Activated CD4-positive, alpha-beta memory T cell treated with anti-CD3 and anti-CD28 coated beads for 36 hours (primary cell): ENCODE results near the gene BIRC5. TPM values are rescaled to one million over a fixed set of nuclear protein-coding genes. Genes with fewer than 3 reads are reported as not detected.
"Not testable (repeated sequence)": the region's sequence is repeated elsewhere in the genome, so short reads cannot be mapped to it uniquely, and the experiment has no call there.

Experiments
- CTCF ChIA-PET: fragments of 350-600 bp; sonication (Branson Sonifier 250); formaldehyde crosslinking; loops from one replicate; lab custom pipeline; 2021; ENCODE audit warnings: antibody characterized with exemption, inconsistent platforms; lab: Charles Lee
- POLR2A ChIA-PET: fragments of 350-600 bp; sonication (Branson Sonifier 250); formaldehyde crosslinking; loops from one replicate; lab custom pipeline; 2021; ENCODE audit warnings: antibody characterized with exemption; lab: Charles Lee
- DNase-seq: peaks from one replicate; pipeline ENCODE4 v3.0.0-alpha.2; 2020
- H3K27ac Mint-ChIP-seq: one replicate; pipeline ENCODE4 v1.8.0; 2021; ENCODE audit warnings: mixed read lengths
- H3K27me3 Mint-ChIP-seq: one replicate; pipeline ENCODE4 v1.8.0; 2021; ENCODE audit warnings: mixed read lengths
- H3K36me3 Mint-ChIP-seq: one replicate; pipeline ENCODE4 v1.8.0; 2021; ENCODE audit warnings: mixed read lengths
- H3K4me1 Mint-ChIP-seq: one replicate; pipeline ENCODE4 v1.8.0; 2021; ENCODE audit warnings: low read depth, mixed read lengths
- H3K4me3 Mint-ChIP-seq: one replicate; pipeline ENCODE4 v1.8.0; 2021; ENCODE audit warnings: mild to moderate bottlenecking, mixed read lengths
- H3K9me3 Mint-ChIP-seq: one replicate; pipeline ENCODE4 v1.8.0; 2021; ENCODE audit warnings: mixed read lengths
- intact Hi-C: fragments of 100-400 bp; cut with micrococcal nuclease; formaldehyde crosslinking; loops from one replicate; pipeline ENCODE4 v1.15.1; 2023
- total RNA-seq, 2 experiments: library from RNA; stranded (reverse); gene quantifications; one replicate each; pipeline ENCODE4 v1.2.3, GENCODE V29; 2021

The BIRC5 gene
- total RNA-seq, result 10 to 100 TPM; 87.4 to 95.4 TPM

GRCh38 chr17:78214016-78214705 lies at the start of gene BIRC5:
Gene BIRC5, plus strand, starts transcription at chr17:78214253. Its CDS starts 64 bp downstream, at chr17:78214317.
- peak; percentile 94 for DNase-seq
- ChIA-PET CTCF (no interaction called here), POLR2A (interaction anchor here (0.8 to 1.6 kb wide), 3 partner anchors 11 to 142 kb away, joined by 3 to 4 read pairs (median 3); no protein-coding TSS in a partner anchor)
- peak within 1 kb of the TSS; percentile 78 for H3K27ac Mint-ChIP-seq
- no peaks in the 10 kb centered on the region for H3K9me3 Mint-ChIP-seq
- intact Hi-C loops, result loop anchor here (1.0 kb wide), 1 partner anchor 27 kb away; the partner anchor contains the start of genes AFMID and TK1
- H3K4me1 Mint-ChIP-seq, result peaks cover 12% of the 10 kb centered on the region
- H3K27me3 Mint-ChIP-seq, result no peaks in the 10 kb centered on the region
- H3K4me3 Mint-ChIP-seq, result peak within 1 kb of the TSS; percentile 96
- peaks cover 18% of the 10 kb centered on the region for H3K36me3 Mint-ChIP-seq

DNA sequence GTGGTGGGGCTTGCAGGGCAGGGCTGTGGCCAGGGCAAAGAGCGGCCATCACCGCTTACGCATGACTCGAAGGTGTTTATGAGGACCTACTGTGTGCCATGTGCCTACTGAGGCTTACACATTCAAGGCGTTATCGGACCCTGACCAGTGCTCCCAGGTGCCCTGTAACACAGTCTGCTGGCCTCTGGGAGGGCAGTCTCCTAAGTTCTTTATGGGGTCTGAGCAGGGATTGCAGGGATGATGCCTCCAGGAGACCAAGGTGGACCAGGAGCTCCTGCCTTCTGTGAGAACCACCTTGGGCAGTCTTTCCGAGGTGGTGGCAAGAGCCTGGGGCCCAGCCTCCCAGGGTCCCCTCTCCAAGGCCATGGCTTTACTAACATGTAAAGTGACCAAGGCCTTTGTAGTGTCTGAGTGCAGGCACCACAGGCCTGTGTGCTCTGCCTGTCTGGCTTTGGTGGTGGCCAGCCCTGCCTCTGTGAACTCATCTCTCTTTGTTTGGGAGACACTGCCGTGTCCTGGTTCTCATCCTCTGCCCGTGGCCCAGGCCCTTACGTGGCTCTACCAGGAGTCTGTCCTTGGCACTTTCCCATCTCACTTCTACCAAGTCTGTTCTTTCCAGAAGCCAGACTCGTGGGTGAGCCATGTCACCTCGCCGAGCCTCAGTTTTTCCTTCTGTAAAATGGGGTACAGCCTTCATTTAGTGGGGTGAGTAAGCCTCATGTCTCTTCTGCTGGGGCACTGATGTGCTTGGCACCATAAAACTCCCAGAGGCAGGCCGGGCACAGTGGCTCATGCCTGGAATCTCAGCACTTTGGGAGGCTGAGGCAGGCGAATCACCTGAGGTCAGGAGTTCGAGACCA lies 49.1 kb upstream of the BIRC5 start:
- H3K27ac Mint-ChIP-seq, result no peak overlapping the region
- ChIA-PET POLR2A (no interaction called here), CTCF (no interaction called here)
- no peak for DNase-seq
- H3K4me3 Mint-ChIP-seq, result no peak overlapping the region
- peaks cover 10% of the 10 kb centered on the region for H3K4me1 Mint-ChIP-seq
- H3K9me3 Mint-ChIP-seq, result no peaks in the 10 kb centered on the region
- no peaks in the 10 kb centered on the region for H3K27me3 Mint-ChIP-seq
- intact Hi-C loops, result loop anchor here (5.0 kb wide), 1 partner anchor 33 kb away; the partner anchor contains the start of gene TMC8
- H3K36me3 Mint-ChIP-seq, result no peaks in the 10 kb centered on the region

GRCh38 chr17:78166416-78166815 lies 47.6 kb upstream of the BIRC5 start:
- DNase-seq, result no peak
- H3K9me3 Mint-ChIP-seq, result no peaks in the 10 kb centered on the region
- intact Hi-C loops, result loop anchor here (5.0 kb wide), 1 partner anchor 34 kb away; the partner anchor contains the start of gene TMC8

DNA sequence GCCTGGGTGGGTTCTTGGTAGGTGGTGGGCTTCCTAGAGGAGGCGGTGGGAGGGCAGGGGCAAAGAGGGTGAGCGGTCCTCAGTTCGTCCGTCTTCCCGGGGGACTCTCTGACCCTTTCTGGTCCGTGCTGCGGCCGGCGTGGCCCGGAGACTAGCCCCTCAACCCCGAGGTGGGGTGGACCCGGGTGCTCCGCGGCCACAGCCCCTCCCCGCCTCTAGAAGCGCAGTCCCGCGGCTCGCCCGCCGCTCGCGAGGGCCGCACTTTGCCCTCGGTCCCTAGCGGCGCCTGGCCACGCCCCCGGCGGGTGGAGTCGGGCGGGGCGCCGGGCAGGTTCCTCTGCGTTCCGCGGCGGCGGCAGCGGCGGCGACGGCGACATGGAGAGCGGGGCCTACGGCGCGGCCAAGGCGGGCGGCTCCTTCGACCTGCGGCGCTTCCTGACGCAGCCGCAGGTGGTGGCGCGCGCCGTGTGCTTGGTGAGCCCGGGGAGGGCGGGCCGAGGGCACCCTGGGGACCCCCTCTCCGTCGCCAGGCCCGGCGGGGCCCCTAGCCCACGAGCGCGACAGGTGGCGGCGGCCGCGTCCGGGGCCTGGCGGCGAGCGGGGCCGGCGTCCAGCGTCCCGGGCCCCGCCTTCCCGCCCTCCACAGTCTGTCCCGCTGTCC lies 45.7 kb upstream of the BIRC5 start, which contains the start of gene SYNGR2:
Gene SYNGR2 (plus strand): TSS at position 340 of the 661 bp plus-strand sequence. CDS start 36 bp downstream, at position 376.
- H3K36me3 Mint-ChIP-seq, result peaks cover 18% of the 10 kb centered on the region
- ChIA-PET CTCF (no interaction called here), POLR2A (interaction anchor here (0.6 to 1.3 kb wide), 3 partner anchors 29 to 43 kb away, joined by 3 read pairs; no protein-coding TSS in a partner anchor)
- no peaks in the 10 kb centered on the region for H3K27me3 Mint-ChIP-seq
- H3K4me3 Mint-ChIP-seq, result peak within 1 kb of the TSS; percentile 72
- intact Hi-C loops, result loop anchor here (2.0 to 5.0 kb wide), 3 partner anchors 18 to 56 kb away; partner anchors contain the start of genes AFMID, TK1 and TMC8
- H3K4me1 Mint-ChIP-seq, result peaks cover 38% of the 10 kb centered on the region
- DNase-seq, result peak; percentile 89
- peak within 1 kb of the TSS; percentile 74 for H3K27ac Mint-ChIP-seq
- no peaks in the 10 kb centered on the region for H3K9me3 Mint-ChIP-seq

More at GRCh38 chr17:78166416-78166815, 47.6 kb upstream of the BIRC5 start:
- POLR2A ChIA-PET, result no interaction called here
- H3K4me3 Mint-ChIP-seq, result no peak overlapping the region
- no peaks in the 10 kb centered on the region for H3K27me3 Mint-ChIP-seq
- no peak overlapping the region for H3K27ac Mint-ChIP-seq
- H3K4me1 Mint-ChIP-seq, result peaks cover 19% of the 10 kb centered on the region
- H3K36me3 Mint-ChIP-seq, result peaks cover 1% of the 10 kb centered on the region
- CTCF ChIA-PET, result no interaction called here

DNA sequence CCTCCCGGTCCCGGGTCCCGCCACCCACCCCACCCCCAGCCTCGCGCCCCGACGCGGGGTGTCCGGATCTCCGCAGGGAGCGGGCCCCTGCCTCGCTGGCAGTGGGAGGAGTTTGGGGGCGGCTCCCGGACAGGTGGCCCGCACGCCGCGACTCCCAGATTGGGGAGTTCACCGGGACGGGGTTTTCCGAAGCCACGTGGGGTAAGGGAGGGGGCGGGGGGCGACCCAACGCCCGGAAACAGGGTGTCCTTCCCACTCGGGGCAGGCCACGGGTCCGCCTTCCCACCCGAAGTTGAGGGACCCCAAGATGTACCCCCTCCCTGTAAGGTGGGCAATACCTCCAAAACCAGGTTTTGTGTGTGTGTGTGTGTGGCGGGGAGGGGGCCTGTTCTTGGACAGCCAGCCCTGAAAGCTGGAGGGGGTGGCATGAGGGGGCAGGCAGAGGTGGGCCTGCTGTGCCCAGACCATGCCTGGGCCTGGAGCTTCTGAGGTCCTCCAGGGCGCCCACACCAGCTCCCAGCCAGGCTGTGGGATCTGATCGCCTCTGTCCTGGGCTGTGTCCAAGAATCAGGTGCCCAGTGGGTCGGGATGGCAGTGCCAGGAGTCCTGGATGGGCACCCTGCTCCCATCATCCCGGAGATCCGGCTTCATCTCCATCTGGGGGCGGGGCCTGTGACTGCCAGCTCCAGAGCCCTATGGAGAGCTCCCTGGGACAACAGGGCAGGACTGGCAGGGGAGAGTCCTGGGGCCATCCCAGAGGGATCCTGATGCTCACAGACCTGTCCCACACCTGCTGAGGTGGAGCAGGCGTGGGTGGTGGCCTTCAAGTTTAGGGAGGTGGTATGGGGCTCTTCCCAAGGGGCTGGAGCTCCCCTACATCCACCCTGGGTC lies 44.9 kb upstream of the BIRC5 start:
- Mint-ChIP-seq H3K4me3 (peak overlapping the region; percentile 72), H3K27me3 (no peaks in the 10 kb centered on the region), H3K27ac (peak overlapping the region; percentile 74), H3K36me3 (peaks cover 25% of the 10 kb centered on the region), H3K9me3 (no peaks in the 10 kb centered on the region), H3K4me1 (peaks cover 46% of the 10 kb centered on the region)
- POLR2A ChIA-PET, result interaction anchor here (0.6 to 1.3 kb wide), 9 partner anchors 11 to 86 kb away, joined by 3 to 7 read pairs (median 3); partner anchors contain the start of gene TK1
- intact Hi-C loops, result loop anchor here (2.0 to 5.0 kb wide), 3 partner anchors 18 to 56 kb away; partner anchors contain the start of genes AFMID, TK1 and TMC8
- CTCF ChIA-PET, result interaction anchor here (0.7 to 1.5 kb wide), 4 partner anchors 9 to 32 kb away, joined by 3 to 7 read pairs (median 4); partner anchors contain the start of gene TK1
- DNase-seq, result peak; percentile 72

GRCh38 chr17:78170692-78171590 lies 43.1 kb upstream of the BIRC5 start:
- Mint-ChIP-seq H3K4me1 (peaks cover 51% of the 10 kb centered on the region), H3K4me3 (peak overlapping the region; percentile 14), H3K9me3 (no peaks in the 10 kb centered on the region), H3K27ac (peak overlapping the region; percentile 34), H3K27me3 (no peaks in the 10 kb centered on the region), H3K36me3 (peaks cover 33% of the 10 kb centered on the region)
- DNase-seq, result no peak
- CTCF ChIA-PET, result interaction anchor here (0.6 kb wide), 1 partner anchor 17 kb away, joined by 3 read pairs; no protein-coding TSS in a partner anchor
- POLR2A ChIA-PET, result no interaction called here
- intact Hi-C loops, result no loop called here

GRCh38 chr17:78171591-78172248 lies 42.3 kb upstream of the BIRC5 start:
- DNase-seq, H3K27me3 Mint-ChIP-seq, CTCF ChIA-PET, intact Hi-C loops, H3K4me3 Mint-ChIP-seq, H3K9me3 Mint-ChIP-seq, POLR2A ChIA-PET: not testable (repeated sequence)
- Mint-ChIP-seq H3K27ac (peak overlapping the region; percentile 86), H3K36me3 (peaks cover 39% of the 10 kb centered on the region), H3K4me1 (peaks cover 54% of the 10 kb centered on the region)

DNA sequence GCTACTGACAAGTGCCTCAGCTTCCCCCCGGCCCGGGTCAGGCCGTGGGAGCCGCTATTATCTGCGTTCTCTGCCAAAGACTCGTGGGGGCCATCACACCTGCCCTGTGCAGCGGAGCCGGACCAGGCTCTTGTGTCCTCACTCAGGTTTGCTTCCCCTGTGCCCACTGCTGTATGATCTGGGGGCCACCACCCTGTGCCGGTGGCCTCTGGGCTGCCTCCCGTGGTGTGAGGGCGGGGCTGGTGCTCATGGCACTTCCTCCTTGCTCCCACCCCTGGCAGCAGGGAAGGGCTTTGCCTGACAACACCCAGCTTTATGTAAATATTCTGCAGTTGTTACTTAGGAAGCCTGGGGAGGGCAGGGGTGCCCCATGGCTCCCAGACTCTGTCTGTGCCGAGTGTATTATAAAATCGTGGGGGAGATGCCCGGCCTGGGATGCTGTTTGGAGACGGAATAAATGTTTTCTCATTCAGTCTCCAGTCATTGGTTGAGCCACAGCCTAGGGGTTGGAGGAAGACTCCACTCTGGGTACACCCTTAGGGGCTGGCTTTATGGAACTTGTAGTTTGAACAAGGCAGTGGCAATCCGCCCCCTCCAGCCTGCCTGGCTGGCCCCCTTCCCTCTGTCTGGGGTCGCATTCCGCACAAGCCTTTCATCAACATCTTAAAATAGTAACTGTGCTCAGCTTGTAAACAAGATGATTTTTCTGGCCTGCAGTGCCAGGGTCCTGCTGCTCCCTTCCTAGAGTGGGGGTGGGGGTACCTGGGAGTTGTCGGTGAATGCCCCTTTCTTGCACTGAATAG lies 41.6 kb upstream of the BIRC5 start:
- H3K36me3 Mint-ChIP-seq, result peaks cover 39% of the 10 kb centered on the region
- intact Hi-C loops, result no loop called here
- no peaks in the 10 kb centered on the region for H3K27me3 Mint-ChIP-seq
- CTCF ChIA-PET, result interaction anchor here (0.6 to 1.0 kb wide), 3 partner anchors 34 to 63 kb away, joined by 3 read pairs; no protein-coding TSS in a partner anchor
- no peaks in the 10 kb centered on the region for H3K9me3 Mint-ChIP-seq
- peak overlapping the region; percentile 14 for H3K4me3 Mint-ChIP-seq
- POLR2A ChIA-PET, result interaction anchor here (1.7 kb wide), 1 partner anchor 14 kb away, joined by 4 read pairs; the partner anchor contains the start of gene TK1
- DNase-seq, result no peak
- H3K27ac Mint-ChIP-seq, result peak overlapping the region; percentile 86
- peaks cover 59% of the 10 kb centered on the region for H3K4me1 Mint-ChIP-seq
